Astrocyte of the cerebellum (primary cell): ENCODE results near the gene LRRC4C.

Experiments used
- DNase-seq: peaks from one replicate; pipeline ENCODE4 v3.0.0-alpha.2; 2011; ENCODE audit warnings: low read depth
- H3K4me3 ChIP-seq: 2 replicates; pipeline ENCODE4 v1.5.1; 2011; ENCODE audit warnings: mild to moderate bottlenecking, low read depth, low read length, moderate library complexity
- CTCF ChIP-seq: IDR thresholded peaks from 2 replicates; pipeline ENCODE4 v1.5.1; 2012; ENCODE audit warnings: low read length, low read depth, moderate library complexity, mild to moderate bottlenecking; ENCODE audit errors: missing control alignments
- in situ Hi-C: cut with HindIII; loops from 2 replicates; pipeline ENCODE4 v1.10.0; 2017; ENCODE audit warnings: low sequenced_read_pairs

Gene LRRC4C

GRCh38 chr11:41457216-41458014 lies 2.0 kb downstream of the LRRC4C start:
- no peak for DNase-seq
- H3K4me3 ChIP-seq = no peak overlapping the region
- no peak for TF ChIP-seq CTCF
- in situ Hi-C loops = no loop called here

- no peak for TF ChIP-seq CTCF
- no peak overlapping the region for H3K4me3 ChIP-seq
- DNase-seq = no peak
- in situ Hi-C loops = no loop called here
Measured at GRCh38 chr11:41456269-41456668, 3.2 kb downstream of the LRRC4C start.

- TF ChIP-seq CTCF = no peak
- H3K4me3 ChIP-seq = no peak overlapping the region
- in situ Hi-C loops = no loop called here
- no peak for DNase-seq
Measured at GRCh38 chr11:41451011-41451410, 8.4 kb downstream of the LRRC4C start.

GRCh38 chr11:41449483-41450050 lies 9.9 kb downstream of the LRRC4C start:
- no peak for TF ChIP-seq CTCF
- H3K4me3 ChIP-seq = no peak overlapping the region
- no peak for DNase-seq
- in situ Hi-C loops = no loop called here

- TF ChIP-seq CTCF = no peak
- in situ Hi-C loops = no loop called here
- DNase-seq = no peak
- no peak overlapping the region for H3K4me3 ChIP-seq
Measured at GRCh38 chr11:41446566-41446965, 12.9 kb downstream of the LRRC4C start.

- H3K4me3 ChIP-seq = no peak overlapping the region
- in situ Hi-C loops = no loop called here
- no peak for DNase-seq
- TF ChIP-seq CTCF = no peak
Measured at GRCh38 chr11:41446107-41446506, 13.3 kb downstream of the LRRC4C start.
